Activated CD4-positive, alpha-beta T cell treated with anti-CD3 and anti-CD28 coated beads, Interleukin-2, amount 50 U/mL, for 1 hour (primary cell): ENCODE measurements around the gene SMAD7.
"Not testable (repeated sequence)": the region's sequence is repeated elsewhere in the genome, so short reads cannot be mapped to it uniquely, and the experiment has no call there.

ENCODE experiments used
- DNase-seq: peaks from one replicate; pipeline ENCODE4 v3.0.0-alpha.2; 2020

SMAD7 gene

GRCh38 chr18:48874701-48875162, 76.0 kb downstream of the SMAD7 start:
- DNase-seq = no peak

GRCh38 chr18:48874233-48874632, 76.5 kb downstream of the SMAD7 start:
- no peak for DNase-seq

- DNase-seq = no peak
These were observed 78.3 kb downstream of the SMAD7 start for GRCh38 chr18:48872234-48873145.

GRCh38 chr18:48871391-48872166, 79.2 kb downstream of the SMAD7 start:
- DNase-seq = no peak

- not testable (repeated sequence) for DNase-seq
These were observed 79.8 kb downstream of the SMAD7 start for GRCh38 chr18:48870926-48871325.
